MCF 10A (cell line): ENCODE measurements around the gene MRPS16. TPM values are rescaled to one million over a fixed set of nuclear protein-coding genes. Genes with fewer than 3 reads are reported as not detected.

Source experiments
- BruUV-seq: library from RNA; stranded (reverse); fragments of 400-500 nt; replicated peaks from 2 replicates; lab custom pipeline; 2021; lab: Mats Ljungman, UMichigan
- CTCF ChIA-PET: fragments of 300-600 bp; sonication (Branson Sonifier 250); formaldehyde crosslinking; extraction: SDS; loops from one replicate; lab custom pipeline; 2021; ENCODE audit warnings: antibody characterized with exemption, inconsistent platforms; lab: Yijun Ruan, JAX
- POLR2A ChIA-PET: fragments of 300-600, 350-650 bp; sonication (Branson Sonifier 250); formaldehyde crosslinking; extraction: SDS; loops from one replicate; lab custom pipeline; 2020; ENCODE audit warnings: antibody characterized with exemption, inconsistent platforms; lab: Yijun Ruan, JAX
- DNase-seq: peaks from one replicate; pipeline ENCODE4 v3.0.0-alpha.2; 2018; ENCODE audit not compliant: unreplicated experiment
- H3K27ac Mint-ChIP-seq: one replicate; pipeline ENCODE4 v1.8.0; 2022; ENCODE audit warnings: mild to moderate bottlenecking, low read depth, mixed read lengths; ENCODE audit not compliant: unreplicated experiment
- H3K27me3 Mint-ChIP-seq: one replicate; pipeline ENCODE4 v1.8.0; 2022; ENCODE audit warnings: mixed read lengths; ENCODE audit not compliant: insufficient read depth, unreplicated experiment
- H3K36me3 Mint-ChIP-seq: one replicate; pipeline ENCODE4 v1.8.0; 2022; ENCODE audit warnings: mild to moderate bottlenecking, moderate library complexity, mixed read lengths; ENCODE audit not compliant: insufficient read depth, unreplicated experiment
- H3K4me1 Mint-ChIP-seq: one replicate; pipeline ENCODE4 v1.8.0; 2022; ENCODE audit warnings: mixed read lengths; ENCODE audit not compliant: insufficient read depth, unreplicated experiment
- H3K4me3 Mint-ChIP-seq: one replicate; pipeline ENCODE4 v1.8.0; 2022; ENCODE audit warnings: mild to moderate bottlenecking, moderate library complexity, mixed read lengths; ENCODE audit not compliant: unreplicated experiment
- H3K9me3 Mint-ChIP-seq: one replicate; pipeline ENCODE4 v1.8.0; 2022; ENCODE audit warnings: mixed read lengths; ENCODE audit not compliant: unreplicated experiment
- intact Hi-C: fragments of 100-400 bp; cut with micrococcal nuclease; formaldehyde crosslinking; loops from 2 replicates; pipeline ENCODE4 v1.14.1; 2022
- total RNA-seq: library from RNA; stranded (reverse); gene quantifications from 2 replicates; pipeline ENCODE4 v1.2.3, GENCODE V29; 2022
- TF ChIP-seq, protein P1 (sequence below): fragments of 200-600 bp; IDR thresholded peaks from one replicate; pipeline ENCODE4 v1.8.0; 2022; ENCODE audit warnings: antibody characterized with exemption, mild to moderate bottlenecking; ENCODE audit not compliant: unreplicated experiment

MRPS16 gene
- total RNA-seq, 1 experiment from 2014 or later, result 203 TPM

DNA sequence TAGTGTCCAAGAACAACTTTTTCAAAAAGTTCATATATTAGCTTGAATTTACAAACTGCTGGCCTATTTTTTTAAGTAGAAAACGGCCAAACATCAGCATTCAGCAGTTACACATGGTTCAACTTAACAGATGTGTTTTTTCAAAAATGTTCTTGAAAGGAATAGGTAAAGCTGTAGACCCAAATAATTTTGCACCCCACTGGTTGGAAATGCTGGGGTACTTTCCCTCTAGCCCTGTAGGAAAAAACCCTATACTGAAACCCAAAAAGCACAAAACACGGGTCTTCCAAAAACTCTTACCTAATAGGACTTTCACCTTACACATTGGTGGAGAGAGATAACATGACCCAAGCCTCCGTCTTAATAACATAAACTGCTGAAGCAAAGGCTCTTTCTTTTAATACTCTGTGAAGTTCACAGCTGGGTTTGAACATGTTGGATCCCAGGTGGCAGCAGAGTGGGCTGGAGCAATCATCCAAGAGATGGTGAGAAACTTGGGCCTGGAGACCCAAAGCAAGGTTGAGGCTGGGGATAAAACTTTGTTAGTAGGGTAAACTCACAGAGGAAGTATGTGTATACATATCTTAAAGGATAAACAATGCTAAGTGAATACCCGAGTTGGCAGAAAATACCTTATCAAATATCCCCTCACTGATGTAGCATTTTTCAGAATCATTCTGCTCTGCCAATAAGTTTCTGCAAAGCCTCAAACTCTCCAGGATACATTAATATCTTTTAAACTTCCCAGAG is 4.8 kb downstream of the MRPS16 start:
- ChIA-PET CTCF (interaction anchor here (0.7 to 0.8 kb wide), 3 partner anchors 8 to 248 kb away, joined by 3 to 5 read pairs (median 5); partner anchors contain the start of gene PPP3CB), POLR2A (interaction anchor here (0.5 to 4.4 kb wide), 31 partner anchors 9 to 774 kb away, joined by 3 to 64 read pairs (median 5); partner anchors contain the start of genes ANXA7, CFAP70, ECD and FAM149B1)
- Mint-ChIP-seq H3K9me3 (no peaks in the 10 kb centered on the region), H3K36me3 (peaks cover 81% of the 10 kb centered on the region), H3K4me1 (peaks cover 30% of the 10 kb centered on the region), H3K27me3 (no peaks in the 10 kb centered on the region), H3K27ac (peak overlapping the region; percentile 95), H3K4me3 (peak overlapping the region; percentile 91)
- TF ChIP-seq, protein P1, sequence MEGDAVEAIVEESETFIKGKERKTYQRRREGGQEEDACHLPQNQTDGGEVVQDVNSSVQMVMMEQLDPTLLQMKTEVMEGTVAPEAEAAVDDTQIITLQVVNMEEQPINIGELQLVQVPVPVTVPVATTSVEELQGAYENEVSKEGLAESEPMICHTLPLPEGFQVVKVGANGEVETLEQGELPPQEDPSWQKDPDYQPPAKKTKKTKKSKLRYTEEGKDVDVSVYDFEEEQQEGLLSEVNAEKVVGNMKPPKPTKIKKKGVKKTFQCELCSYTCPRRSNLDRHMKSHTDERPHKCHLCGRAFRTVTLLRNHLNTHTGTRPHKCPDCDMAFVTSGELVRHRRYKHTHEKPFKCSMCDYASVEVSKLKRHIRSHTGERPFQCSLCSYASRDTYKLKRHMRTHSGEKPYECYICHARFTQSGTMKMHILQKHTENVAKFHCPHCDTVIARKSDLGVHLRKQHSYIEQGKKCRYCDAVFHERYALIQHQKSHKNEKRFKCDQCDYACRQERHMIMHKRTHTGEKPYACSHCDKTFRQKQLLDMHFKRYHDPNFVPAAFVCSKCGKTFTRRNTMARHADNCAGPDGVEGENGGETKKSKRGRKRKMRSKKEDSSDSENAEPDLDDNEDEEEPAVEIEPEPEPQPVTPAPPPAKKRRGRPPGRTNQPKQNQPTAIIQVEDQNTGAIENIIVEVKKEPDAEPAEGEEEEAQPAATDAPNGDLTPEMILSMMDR, result no peak
- intact Hi-C loops, result loop anchor here (2.0 kb wide), 1 partner anchor 165 kb away; no protein-coding TSS in a partner anchor
- no peak for DNase-seq
- TSS peak; percentile 94 for BruUV-seq

DNA sequence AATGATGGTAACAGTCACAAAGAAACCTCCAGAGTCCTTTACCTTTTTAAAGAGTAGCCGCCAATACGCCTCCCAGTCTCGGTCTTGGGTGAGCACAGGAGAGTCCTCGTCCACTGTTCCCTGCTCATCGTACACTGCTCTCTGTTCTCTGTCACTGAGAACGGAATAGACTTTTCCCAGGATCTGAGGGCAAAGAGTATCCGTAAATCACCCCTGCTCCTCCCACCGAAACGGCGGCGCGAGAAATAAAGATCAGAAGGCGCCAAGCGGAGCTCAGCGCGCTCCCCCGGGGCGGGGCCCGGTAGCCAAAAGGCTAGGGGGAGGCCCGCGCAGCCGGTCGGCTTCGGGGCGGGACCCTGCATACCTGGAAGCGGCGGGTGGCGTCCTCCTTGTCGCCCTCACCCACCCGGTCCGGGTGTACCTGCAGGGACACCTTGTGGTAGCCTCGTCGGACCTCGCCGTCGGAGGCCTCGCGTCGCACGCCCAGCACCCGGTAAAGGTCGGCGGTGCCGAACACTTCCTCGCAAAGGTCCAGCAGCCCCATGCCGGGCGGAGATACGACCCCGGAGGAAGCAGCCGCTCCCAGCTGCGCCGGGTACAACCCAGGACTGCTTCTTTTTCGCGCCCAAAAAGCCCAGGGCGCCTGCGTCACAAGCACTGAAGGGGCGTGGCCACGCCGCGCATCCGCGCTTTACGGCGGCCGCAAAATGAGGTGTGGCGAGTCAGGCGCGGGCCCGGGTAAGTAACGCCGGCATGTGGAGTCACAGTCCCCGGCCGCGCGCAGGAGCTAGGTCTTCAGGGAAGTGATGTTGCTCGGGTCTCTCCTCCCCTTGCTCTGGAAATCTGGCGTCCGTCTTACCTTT is 5.6 kb downstream of the MRPS16 start, which contains the start of gene DNAJC9:
Gene DNAJC9, minus strand, starts transcription at position 610 of the 863 bp plus-strand sequence. Its CDS starts 66 bp downstream, at position 544.
- CTCF ChIA-PET, result interaction anchor here (0.7 to 0.8 kb wide), 3 partner anchors 9 to 249 kb away, joined by 3 to 5 read pairs (median 5); partner anchors contain the start of gene PPP3CB
- DNase-seq, result peak; percentile 96
- peaks cover 30% of the 10 kb centered on the region for H3K4me1 Mint-ChIP-seq
- POLR2A ChIA-PET, result interaction anchor here (0.7 to 4.4 kb wide), 33 partner anchors 9 to 1014 kb away, joined by 3 to 64 read pairs (median 5); partner anchors contain the start of genes ANXA7, CFAP70, ECD and FAM149B1
- H3K9me3 Mint-ChIP-seq, result no peaks in the 10 kb centered on the region
- H3K4me3 Mint-ChIP-seq, result peak within 1 kb of the TSS; percentile 91
- intact Hi-C loops, result loop anchor here (2.0 kb wide), 1 partner anchor 166 kb away; no protein-coding TSS in a partner anchor
- H3K27ac Mint-ChIP-seq, result peak within 1 kb of the TSS; percentile 95
- no peaks in the 10 kb centered on the region for H3K27me3 Mint-ChIP-seq
- TF ChIP-seq, protein P1, result peak; percentile 6
- BruUV-seq, result no TSS peak
- peaks cover 81% of the 10 kb centered on the region for H3K36me3 Mint-ChIP-seq

DNA sequence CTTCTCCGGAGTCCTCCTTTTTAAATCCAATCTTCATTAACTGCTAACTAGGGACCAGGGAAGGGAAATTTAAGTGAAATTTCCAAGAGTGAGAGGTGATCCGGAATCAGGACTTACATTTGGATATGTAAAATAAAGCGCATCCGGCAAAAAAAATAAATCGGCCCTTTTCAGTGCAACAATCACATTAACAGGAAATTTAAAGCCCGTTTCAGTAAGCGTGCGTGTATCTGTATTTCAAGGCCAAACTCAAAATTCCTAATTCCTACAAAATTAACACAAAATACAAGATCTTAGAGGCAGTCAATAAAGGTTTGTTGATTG is 6.2 kb downstream of the MRPS16 start:
- peaks cover 80% of the 10 kb centered on the region for H3K36me3 Mint-ChIP-seq
- BruUV-seq, result TSS peak; percentile 44
- peaks cover 30% of the 10 kb centered on the region for H3K4me1 Mint-ChIP-seq
- no peak for DNase-seq
- H3K4me3 Mint-ChIP-seq, result peak overlapping the region; percentile 91
- no peaks in the 10 kb centered on the region for H3K27me3 Mint-ChIP-seq
- intact Hi-C loops, result loop anchor here (2.0 kb wide), 1 partner anchor 167 kb away; no protein-coding TSS in a partner anchor
- ChIA-PET CTCF (no interaction called here), POLR2A (interaction anchor here (0.9 to 4.4 kb wide), 15 partner anchors 9 to 1013 kb away, joined by 3 to 64 read pairs (median 13); partner anchors contain the start of genes ANXA7, CFAP70, ECD and FAM149B1)
- H3K9me3 Mint-ChIP-seq, result no peaks in the 10 kb centered on the region
- peak overlapping the region; percentile 95 for H3K27ac Mint-ChIP-seq
- TF ChIP-seq, protein P1, result no peak
